HG03064 (cell line): Measurements from ENCODE around the gene ST8SIA3.

Experiments
- ATAC-seq: cut with Tn5 transposase; IDR thresholded peaks from one replicate; pipeline ENCODE4 v1.9.1; 2021; ENCODE audit warnings: low read depth; ENCODE audit not compliant: unreplicated experiment

ST8SIA3 gene, protein sequence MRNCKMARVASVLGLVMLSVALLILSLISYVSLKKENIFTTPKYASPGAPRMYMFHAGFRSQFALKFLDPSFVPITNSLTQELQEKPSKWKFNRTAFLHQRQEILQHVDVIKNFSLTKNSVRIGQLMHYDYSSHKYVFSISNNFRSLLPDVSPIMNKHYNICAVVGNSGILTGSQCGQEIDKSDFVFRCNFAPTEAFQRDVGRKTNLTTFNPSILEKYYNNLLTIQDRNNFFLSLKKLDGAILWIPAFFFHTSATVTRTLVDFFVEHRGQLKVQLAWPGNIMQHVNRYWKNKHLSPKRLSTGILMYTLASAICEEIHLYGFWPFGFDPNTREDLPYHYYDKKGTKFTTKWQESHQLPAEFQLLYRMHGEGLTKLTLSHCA

GRCh38 chr18:57352271-57352701 is at the start of gene ST8SIA3:
TSS of gene ST8SIA3 (plus strand) at chr18:57352557. CDS start at chr18:57352847, 290 bp downstream.
- ATAC-seq, result no peak

DNA sequence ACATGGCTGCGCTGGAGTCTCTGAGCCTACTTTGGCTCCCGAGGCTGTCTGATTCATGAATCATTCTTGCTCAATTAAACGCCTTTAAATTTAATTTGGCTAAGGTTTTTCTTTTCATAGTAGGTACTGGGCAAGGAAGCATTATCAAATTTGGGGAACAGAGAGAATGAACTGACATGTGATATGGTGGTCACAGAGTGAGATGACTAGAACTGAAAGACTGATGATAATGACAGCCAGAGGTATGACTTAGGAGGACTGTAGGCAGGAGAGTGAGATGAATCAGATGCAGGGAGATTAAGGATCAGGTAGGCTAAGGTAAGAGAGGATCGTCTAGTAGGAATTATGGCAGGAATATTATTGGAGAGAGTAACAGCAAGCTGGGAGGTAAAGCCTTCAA is 40.9 kb upstream of the ST8SIA3 start:
- no peak for ATAC-seq

GRCh38 chr18:57312346-57313144 is 39.8 kb upstream of the ST8SIA3 start:
- ATAC-seq, result no peak

GRCh38 chr18:57320603-57321002 is 31.8 kb upstream of the ST8SIA3 start:
- ATAC-seq, result no peak

GRCh38 chr18:57325491-57326166 is 26.7 kb upstream of the ST8SIA3 start:
- no peak for ATAC-seq

DNA sequence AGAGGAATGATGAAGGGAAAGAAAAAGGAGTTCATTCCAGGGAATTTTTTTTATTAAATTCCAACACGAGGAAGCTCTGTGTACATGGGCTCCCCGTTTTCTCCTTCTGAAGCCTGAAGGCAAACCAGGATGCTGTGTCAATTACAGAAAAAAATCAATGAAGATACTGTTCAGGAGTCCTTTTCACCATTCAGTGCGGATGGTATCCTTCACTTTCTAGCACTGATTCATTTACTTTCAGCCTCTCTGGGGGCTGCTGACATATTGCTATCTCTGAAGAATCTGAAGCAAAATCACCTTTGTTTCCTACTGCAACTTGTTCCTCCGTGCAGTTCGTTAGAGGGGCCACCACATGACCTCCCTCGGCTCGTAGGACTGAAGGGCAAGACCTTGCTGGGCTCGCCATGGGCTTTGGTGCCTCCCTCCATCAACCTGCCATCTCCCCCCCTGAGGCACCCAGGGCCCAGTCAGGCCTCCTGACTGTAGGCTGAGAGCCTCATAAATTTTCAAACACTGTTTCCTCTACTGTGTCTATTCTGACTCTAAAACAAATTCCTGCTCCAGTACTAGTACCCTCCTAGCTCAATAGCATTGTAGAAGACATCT is 25.5 kb upstream of the ST8SIA3 start:
- no peak for ATAC-seq

DNA sequence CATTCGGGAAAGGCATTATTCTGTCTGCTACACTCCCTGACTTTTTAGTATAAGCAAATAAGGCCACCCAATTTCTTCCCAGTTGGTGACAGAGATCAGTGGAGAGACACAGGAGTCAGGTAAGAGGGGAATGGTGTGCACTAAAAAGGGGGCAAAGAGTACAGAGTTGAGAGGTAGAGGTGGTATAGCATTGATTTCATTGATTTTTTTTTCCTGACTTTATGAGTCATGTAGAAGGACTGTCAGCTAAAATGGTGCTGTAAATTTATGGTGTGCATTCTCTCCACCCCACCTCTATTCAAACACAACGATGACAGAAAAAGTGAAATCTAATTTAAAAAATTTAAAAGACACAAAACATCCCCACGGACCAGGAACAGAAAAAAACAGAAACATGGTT is 23.7 kb upstream of the ST8SIA3 start:
- ATAC-seq, result no peak

DNA sequence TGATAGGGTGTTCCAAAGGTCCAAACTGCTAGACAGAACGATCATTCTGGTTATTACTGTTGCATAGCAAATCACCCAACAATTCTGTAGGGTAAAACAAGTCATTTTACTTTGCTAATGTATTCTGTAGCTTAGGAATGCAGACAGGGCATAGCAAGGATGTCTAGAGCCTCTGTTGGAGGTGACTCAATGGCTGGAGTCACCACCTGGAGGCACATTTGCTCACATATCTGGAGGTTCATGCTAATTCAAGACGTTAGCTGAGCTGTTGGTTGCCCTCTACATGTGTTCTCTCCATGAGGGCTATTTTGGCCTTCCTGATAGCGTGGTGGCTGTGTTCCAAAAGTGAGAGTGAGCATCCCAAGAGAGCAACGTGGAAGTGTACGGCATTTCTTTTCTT is 22.5 kb upstream of the ST8SIA3 start:
- ATAC-seq, result no peak

DNA sequence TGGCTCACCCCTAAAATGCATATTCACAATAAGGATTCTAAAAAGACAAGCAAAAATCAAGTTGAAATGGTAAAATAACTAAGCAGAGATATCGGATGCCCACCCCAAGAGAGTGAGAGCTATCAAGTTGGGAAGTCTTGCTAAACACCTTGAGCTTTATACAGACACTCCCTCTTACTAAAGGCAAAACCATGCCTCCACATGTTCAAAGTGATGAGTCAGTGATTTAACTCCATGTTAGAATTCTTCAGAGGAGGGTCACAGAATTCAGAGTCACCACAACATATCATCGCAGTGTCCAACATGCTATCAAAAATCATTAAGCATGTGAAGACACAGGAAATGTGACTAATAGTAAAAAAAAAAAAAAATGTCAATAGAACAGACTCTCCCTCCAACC is 20.6 kb upstream of the ST8SIA3 start:
- no peak for ATAC-seq

DNA sequence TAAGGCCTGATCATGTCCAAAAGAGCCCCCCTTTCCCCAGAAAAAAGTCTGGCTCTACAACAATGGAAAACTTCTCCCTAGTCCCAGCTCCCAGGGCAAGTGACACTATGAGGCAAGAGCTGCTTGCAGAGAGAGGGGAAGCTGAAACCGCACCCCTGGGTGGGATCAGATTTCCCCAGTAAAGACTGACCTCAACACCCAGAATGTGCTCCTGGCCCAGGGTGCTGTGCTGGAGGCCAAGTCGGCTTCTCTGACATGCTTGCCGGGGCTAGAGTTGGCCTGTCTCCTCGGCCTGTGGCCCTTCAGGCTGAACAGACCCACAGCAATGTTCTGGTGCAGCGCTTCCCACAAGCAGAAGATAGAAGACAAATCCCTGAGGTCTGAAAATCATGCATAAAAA is 18.4 kb upstream of the ST8SIA3 start:
- no peak for ATAC-seq

DNA sequence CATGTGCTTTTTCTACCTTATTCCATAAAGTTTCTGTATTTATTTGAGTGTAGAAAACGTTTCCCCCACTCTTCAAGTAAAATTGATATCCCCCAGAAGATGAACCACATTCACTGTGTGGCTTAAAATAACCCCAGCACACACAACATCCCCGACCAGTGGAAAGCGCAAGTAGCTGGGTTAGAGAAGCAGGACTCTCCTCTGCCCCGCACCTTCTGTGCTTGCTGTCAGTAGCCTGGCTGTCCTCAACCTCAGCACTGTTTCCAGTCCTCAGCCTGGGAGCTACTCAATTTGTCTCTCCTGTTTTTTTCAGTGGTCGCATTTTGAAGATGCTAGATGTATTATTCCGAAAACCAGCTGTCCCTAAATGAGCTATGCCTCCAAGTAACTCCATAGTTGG is 18.0 kb upstream of the ST8SIA3 start:
- ATAC-seq, result no peak

DNA sequence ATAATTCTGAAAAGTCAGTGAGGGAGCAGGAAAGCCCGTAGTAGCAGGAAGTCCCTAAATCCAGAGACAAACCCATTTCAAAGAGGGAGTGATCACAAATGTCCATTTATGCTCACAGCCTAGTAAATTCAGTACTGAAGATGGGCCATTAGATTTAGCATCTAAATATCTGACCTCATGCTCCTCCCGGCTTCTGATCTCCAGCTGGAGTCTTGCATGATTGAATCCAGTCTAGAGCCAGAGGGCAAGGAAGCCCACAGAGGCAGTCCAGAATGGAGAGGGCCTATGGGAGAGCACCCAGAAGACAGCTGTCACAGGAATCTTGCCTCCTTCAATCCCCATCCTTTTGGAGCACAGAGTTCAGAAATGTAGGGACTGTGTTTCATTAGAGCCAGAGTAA is 16.0 kb upstream of the ST8SIA3 start:
- ATAC-seq, result no peak

- no peak for ATAC-seq
These were observed 14.5 kb upstream of the ST8SIA3 start for GRCh38 chr18:57337890-57338289.

- no peak for ATAC-seq
These were observed 8.5 kb upstream of the ST8SIA3 start for GRCh38 chr18:57343833-57344232.

DNA sequence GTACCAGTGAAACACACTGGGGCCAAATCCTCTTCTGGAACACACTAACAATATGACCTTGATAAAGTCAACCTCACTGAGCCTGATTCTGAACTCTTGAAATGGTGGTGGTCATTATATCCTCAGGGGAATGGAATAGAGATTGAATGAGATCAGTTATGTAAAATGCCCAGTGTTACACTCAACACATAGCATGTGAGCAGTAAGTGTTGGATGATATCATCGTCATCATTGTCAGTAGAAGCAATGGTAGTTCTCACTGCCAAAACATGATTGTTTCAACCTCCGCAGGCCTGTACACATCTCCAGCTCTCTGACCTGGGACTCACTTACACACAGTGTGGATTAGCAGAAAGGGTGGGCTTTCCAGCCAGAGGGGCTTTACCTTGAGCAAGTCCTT is 5.5 kb upstream of the ST8SIA3 start:
- no peak for ATAC-seq

GRCh38 chr18:57347784-57348183 is 4.6 kb upstream of the ST8SIA3 start:
- no peak for ATAC-seq

DNA sequence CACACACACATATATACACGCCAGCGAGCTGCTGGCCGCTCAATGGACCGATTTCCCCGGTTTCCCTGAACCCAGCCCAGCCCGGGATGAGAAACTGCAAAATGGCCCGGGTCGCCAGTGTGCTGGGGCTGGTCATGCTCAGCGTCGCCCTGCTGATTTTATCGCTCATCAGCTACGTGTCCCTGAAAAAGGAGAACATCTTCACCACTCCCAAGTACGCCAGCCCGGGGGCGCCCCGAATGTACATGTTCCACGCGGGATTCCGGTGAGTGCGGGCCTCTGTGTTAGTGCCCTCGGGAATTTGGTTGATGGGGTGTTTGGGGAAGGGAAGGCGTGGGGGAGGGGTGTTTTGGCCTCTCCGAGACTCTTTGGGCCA is 392 bp downstream of the ST8SIA3 start:
- ATAC-seq, result no peak

DNA sequence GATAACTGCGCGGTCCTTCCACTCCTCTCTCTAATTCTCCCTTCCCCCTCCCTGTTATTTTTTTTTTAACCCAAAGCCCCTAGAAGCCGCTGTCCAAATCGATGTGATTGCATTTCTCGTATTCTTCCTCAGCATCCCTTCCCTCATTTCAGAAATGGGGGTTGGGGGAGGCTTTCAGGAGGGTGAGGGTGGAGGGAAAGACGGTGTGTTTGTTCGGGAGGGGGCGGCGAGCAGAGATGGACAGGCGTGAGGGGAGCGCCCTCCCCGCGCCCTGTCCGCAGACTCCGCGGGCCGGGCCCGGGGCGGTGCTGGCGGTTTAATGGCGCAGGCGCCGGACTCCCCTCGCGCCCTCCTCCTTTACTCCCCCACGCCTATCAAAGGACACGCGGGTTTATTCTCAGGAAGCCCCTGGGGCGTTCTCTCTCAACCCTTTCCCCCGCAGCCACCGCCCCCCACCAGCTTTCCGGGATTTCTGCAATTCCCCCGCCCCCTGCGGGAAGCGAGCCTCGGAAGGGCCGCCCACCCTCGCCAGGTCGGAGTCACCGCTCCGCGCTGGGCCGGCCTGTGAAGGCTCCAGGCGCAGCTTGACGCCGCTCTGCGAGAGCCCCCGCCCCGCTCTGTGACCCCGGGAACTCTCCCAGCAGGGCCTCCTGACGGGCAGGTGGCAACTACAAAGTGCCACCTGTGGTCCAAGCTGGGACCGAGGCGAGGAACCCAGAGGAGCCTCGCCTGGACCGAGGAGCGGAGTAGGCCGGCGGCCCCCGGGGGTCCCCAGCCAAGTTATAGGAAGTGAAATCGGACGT is 981 bp downstream of the ST8SIA3 start:
- no peak for ATAC-seq

DNA sequence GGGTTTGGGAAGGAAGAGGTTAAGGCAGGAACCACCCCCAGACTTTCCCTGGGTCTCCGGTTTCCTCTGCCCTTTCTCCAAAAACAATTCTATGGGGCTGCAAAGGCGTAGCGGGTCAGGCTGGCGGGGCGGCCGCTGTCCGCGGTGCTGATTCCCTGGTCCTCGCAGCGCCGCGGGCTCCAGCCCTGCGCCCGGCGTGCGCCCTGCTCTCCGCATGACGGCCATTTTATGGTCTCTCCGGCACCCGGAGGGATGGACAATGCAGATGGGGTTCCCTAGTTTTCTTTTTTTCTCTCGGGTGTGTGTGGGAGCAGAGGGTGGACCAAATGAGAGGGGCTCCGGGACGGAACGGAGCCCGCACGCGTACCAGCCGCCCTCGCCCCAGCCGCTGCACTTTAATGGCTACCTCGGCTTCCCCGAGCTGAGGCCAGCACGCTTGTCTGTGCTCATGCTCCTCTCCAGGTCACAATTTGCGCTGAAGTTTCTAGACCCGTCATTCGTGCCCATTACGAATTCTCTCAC is 1.6 kb downstream of the ST8SIA3 start:
- ATAC-seq, result no peak

- no peak for ATAC-seq
These were observed 7.1 kb downstream of the ST8SIA3 start for GRCh38 chr18:57359433-57359832.
